ENCODE data around the gene TCTN1. TPM values are rescaled to one million over a fixed set of nuclear protein-coding genes. Genes with fewer than 3 reads are reported as not detected.

Gene TCTN1
- polyA plus RNA-seq, 4 donors, result 69.8 to 112 (median 94.2) TPM

Other genes starting within 250 kb of the TCTN1 start
- 100 to 1,000 TPM in 1 of 4 donors, 10 to 100 TPM in 3; 61.4 to 106 (median 70.6) TPM for gene ANAPC7, start 210.4 kb upstream of the TCTN1 start, polyA plus RNA-seq (ENCODE audit: insufficient read length in 4 of 4)
- gene ARPC3, start 163.8 kb upstream of the TCTN1 start, polyA plus RNA-seq (ENCODE audit: insufficient read length in 4 of 4), result 100 to 1,000 TPM; 225 to 280 (median 252) TPM
- gene GPN3, start 145.9 kb upstream of the TCTN1 start, polyA plus RNA-seq (ENCODE audit: insufficient read length in 4 of 4), result 10 to 100 TPM; 26.6 to 38.5 (median 31.9) TPM
- 10 to 100 TPM; 14.8 to 21.5 (median 18.3) TPM for gene FAM216A, start 145.3 kb upstream of the TCTN1 start, polyA plus RNA-seq (ENCODE audit: insufficient read length in 4 of 4)
- 100 to 1,000 TPM; 130 to 164 (median 138) TPM for gene VPS29, start 112.0 kb upstream of the TCTN1 start, polyA plus RNA-seq (ENCODE audit: insufficient read length in 4 of 4)
- 1 to 10 TPM; 1.1 to 1.6 (median 1.2) TPM for gene RAD9B, start 111.8 kb upstream of the TCTN1 start, polyA plus RNA-seq (ENCODE audit: insufficient read length in 4 of 4)
- 10 to 100 TPM; 19.1 to 22.1 (median 20.8) TPM for gene PPTC7, start 30.8 kb upstream of the TCTN1 start, polyA plus RNA-seq (ENCODE audit: insufficient read length in 4 of 4)
- 10 to 100 TPM in 3 of 4 donors, 1 to 10 TPM in 1; 9.9 to 11.3 (median 10.8) TPM for gene HVCN1, start 75.0 kb downstream of the TCTN1 start, polyA plus RNA-seq (ENCODE audit: insufficient read length in 4 of 4)
- 100 to 1,000 TPM; 169 to 197 (median 175) TPM for gene PPP1CC, start 128.8 kb downstream of the TCTN1 start, polyA plus RNA-seq (ENCODE audit: insufficient read length in 4 of 4)
- not detected for gene CCDC63, start 232.9 kb downstream of the TCTN1 start, polyA plus RNA-seq (ENCODE audit: insufficient read length in 4 of 4)

All from left renal cortex interstitium (tissue), 4 donors.